HFFc6 (cell line): ENCODE measurements around the gene G6PC3. TPM values are rescaled to one million over a fixed set of nuclear protein-coding genes. Genes with fewer than 3 reads are reported as not detected.
"Not testable (repeated sequence)": the region's sequence is repeated elsewhere in the genome, so short reads cannot be mapped to it uniquely, and the experiment has no call there.

Source experiments
- DNase-seq: peaks from one replicate; pipeline ENCODE4 v3.0.0-alpha.2; 2018
- H3K27ac Mint-ChIP-seq: 2 replicates; pipeline ENCODE4 v1.8.0; 2020; ENCODE audit warnings: mild to moderate bottlenecking, mixed read lengths
- H3K27me3 Mint-ChIP-seq: 2 replicates; pipeline ENCODE4 v1.8.0; 2021; ENCODE audit warnings: mild to moderate bottlenecking, moderate library complexity, mixed read lengths; ENCODE audit not compliant: insufficient read depth
- H3K36me3 Mint-ChIP-seq: 2 replicates; pipeline ENCODE4 v1.8.0; 2021; ENCODE audit warnings: low read depth, mixed read lengths
- H3K4me1 Mint-ChIP-seq: 2 replicates; pipeline ENCODE4 v1.8.0; 2020; ENCODE audit warnings: low read depth, mixed read lengths
- H3K4me3 Mint-ChIP-seq: 2 replicates; pipeline ENCODE4 v1.8.0; 2020; ENCODE audit warnings: mild to moderate bottlenecking, moderate library complexity, mixed read lengths
- H3K9me3 Mint-ChIP-seq: 2 replicates; pipeline ENCODE4 v1.8.0; 2020; ENCODE audit warnings: mild to moderate bottlenecking, mixed read lengths
- CTCF ChIP-seq: fragments of 200-600 bp; sonication (generic); IDR thresholded peaks from 2 replicates; pipeline ENCODE4 v1.5.0; 2021; ENCODE audit warnings: antibody characterized with exemption, mild to moderate bottlenecking
- long read RNA-seq: library from polyadenylated mRNA; unstranded; transcript quantifications from one replicate; pipeline ENCODE4 v2.0.0, GENCODE V29; 2019
- total RNA-seq, 6 experiments: library from RNA; stranded (reverse); fragmentation: NEBNext Ultra II Directional; extraction: Animal tissue kit (Norgen Biotek cat#: 25700); gene quantifications; 2 replicates in 1 of 6; 3 replicates in 5 of 6; pipeline ENCODE4 v1.2.3, GENCODE V29; 2021

The G6PC3 gene
- total RNA-seq, result 100 to 1,000 TPM in 5 of 6 experiments, 10 to 100 TPM in 1; 96.6 to 123 (median 113) TPM
- long read RNA-seq, transcript G6PC3-201 (6 exons, 1,533 nt), result major isoform, 14 of 45 reads
- long read RNA-seq, partial matches to known transcripts, result 2 of 45 reads
- long read RNA-seq, other reads (novel, unspliced or antisense), result 29 of 45 reads

GRCh38 chr17:44070455-44071197 lies at the start of gene G6PC3:
Gene G6PC3 (plus strand): TSS chr17:44070735. CDS start chr17:44070966, 231 bp downstream.
- TF ChIP-seq CTCF, result peak; percentile 24; the same call in 1 of the 2 replicates
- H3K9me3 Mint-ChIP-seq, result no peaks in the 10 kb centered on the region
- DNase-seq, result peak; percentile 98
- peaks cover 13% of the 10 kb centered on the region for H3K36me3 Mint-ChIP-seq
- H3K27me3 Mint-ChIP-seq, result no peaks in the 10 kb centered on the region; the same call in none of the 2 replicates
- H3K4me1 Mint-ChIP-seq, result peaks cover 44% of the 10 kb centered on the region
- H3K27ac Mint-ChIP-seq, result peak within 1 kb of the TSS; percentile 94
- H3K4me3 Mint-ChIP-seq, result peak within 1 kb of the TSS; percentile 92

- H3K9me3 Mint-ChIP-seq, H3K27me3 Mint-ChIP-seq, H3K4me1 Mint-ChIP-seq, H3K27ac Mint-ChIP-seq, H3K4me3 Mint-ChIP-seq, DNase-seq: not testable (repeated sequence)
- peaks cover 12% of the 10 kb centered on the region for H3K36me3 Mint-ChIP-seq
Observed at GRCh38 chr17:44021227-44021626, 49.3 kb upstream of the G6PC3 start.

- Mint-ChIP-seq H3K4me3 (no peak overlapping the region), H3K36me3 (peaks cover 8% of the 10 kb centered on the region; the same call in 1 of the 2 replicates), H3K4me1 (no peaks in the 10 kb centered on the region), H3K9me3 (no peaks in the 10 kb centered on the region), H3K27me3 (peaks cover 4% of the 10 kb centered on the region), H3K27ac (no peak overlapping the region)
- no peak for DNase-seq
- no peak for TF ChIP-seq CTCF
Observed at GRCh38 chr17:44022246-44022645, 48.3 kb upstream of the G6PC3 start.

- no peak for DNase-seq
- no peak for TF ChIP-seq CTCF
- Mint-ChIP-seq H3K36me3 (peaks cover 8% of the 10 kb centered on the region; the same call in 1 of the 2 replicates), H3K9me3 (no peaks in the 10 kb centered on the region), H3K27ac (peak overlapping the region; percentile 51; the same call in 1 of the 2 replicates), H3K4me1 (no peaks in the 10 kb centered on the region), H3K4me3 (no peak overlapping the region), H3K27me3 (peaks cover 4% of the 10 kb centered on the region)
Observed at GRCh38 chr17:44023545-44024270, 46.8 kb upstream of the G6PC3 start.

GRCh38 chr17:44024271-44024663 lies 46.3 kb upstream of the G6PC3 start:
- no peaks in the 10 kb centered on the region for H3K4me1 Mint-ChIP-seq
- DNase-seq, result no peak
- no peak overlapping the region for H3K27ac Mint-ChIP-seq
- H3K36me3 Mint-ChIP-seq, result peaks cover 12% of the 10 kb centered on the region
- peaks cover 4% of the 10 kb centered on the region for H3K27me3 Mint-ChIP-seq
- H3K9me3 Mint-ChIP-seq, result no peaks in the 10 kb centered on the region
- TF ChIP-seq CTCF, result no peak
- H3K4me3 Mint-ChIP-seq, result no peak overlapping the region
